ENCODE measurements around the gene SLC44A4. TPM values are rescaled to one million over a fixed set of nuclear protein-coding genes. Genes with fewer than 3 reads are reported as not detected.

The SLC44A4 gene
- total RNA-seq, 1 experiment from 2014 or later, result 3.8 TPM

DNA sequence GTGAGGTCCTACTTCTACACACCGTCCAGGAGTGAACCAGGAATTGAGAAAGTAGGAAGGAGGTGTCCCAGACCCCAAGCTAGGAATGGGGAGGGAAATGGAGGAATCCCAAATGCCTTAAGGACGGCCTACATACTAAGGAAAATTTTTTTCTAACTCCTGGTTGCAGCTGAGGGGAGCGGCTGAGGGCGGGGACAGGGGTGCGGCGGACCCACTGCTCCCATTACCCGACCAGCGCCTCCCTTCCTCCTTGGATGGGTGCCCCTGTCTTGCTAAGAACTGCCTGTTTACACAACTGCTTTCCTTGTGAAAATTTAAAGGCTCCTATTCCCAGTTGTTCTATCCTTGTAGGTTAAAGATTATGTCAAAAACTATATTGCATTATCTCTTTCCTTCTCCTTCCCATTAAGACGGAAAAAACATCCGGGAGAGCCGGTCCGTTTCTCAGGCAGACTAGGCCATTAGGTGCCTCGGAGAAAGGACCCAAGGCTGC is 52.0 kb downstream of the SLC44A4 start:
- H3K23ac ChIP-seq (ENCODE audit: insufficient read length, low read depth, low read length), result no peak overlapping the region
- H3K27me3 Mint-ChIP-seq (ENCODE audit: low read depth), result peaks cover 4% of the 10 kb centered on the region
- peaks cover 5% of the 10 kb centered on the region; the same call in 1 of the 2 replicates for H3K4me1 ChIP-seq (ENCODE audit: insufficient read depth, low read length)
- TF ChIP-seq, protein P1, sequence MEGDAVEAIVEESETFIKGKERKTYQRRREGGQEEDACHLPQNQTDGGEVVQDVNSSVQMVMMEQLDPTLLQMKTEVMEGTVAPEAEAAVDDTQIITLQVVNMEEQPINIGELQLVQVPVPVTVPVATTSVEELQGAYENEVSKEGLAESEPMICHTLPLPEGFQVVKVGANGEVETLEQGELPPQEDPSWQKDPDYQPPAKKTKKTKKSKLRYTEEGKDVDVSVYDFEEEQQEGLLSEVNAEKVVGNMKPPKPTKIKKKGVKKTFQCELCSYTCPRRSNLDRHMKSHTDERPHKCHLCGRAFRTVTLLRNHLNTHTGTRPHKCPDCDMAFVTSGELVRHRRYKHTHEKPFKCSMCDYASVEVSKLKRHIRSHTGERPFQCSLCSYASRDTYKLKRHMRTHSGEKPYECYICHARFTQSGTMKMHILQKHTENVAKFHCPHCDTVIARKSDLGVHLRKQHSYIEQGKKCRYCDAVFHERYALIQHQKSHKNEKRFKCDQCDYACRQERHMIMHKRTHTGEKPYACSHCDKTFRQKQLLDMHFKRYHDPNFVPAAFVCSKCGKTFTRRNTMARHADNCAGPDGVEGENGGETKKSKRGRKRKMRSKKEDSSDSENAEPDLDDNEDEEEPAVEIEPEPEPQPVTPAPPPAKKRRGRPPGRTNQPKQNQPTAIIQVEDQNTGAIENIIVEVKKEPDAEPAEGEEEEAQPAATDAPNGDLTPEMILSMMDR (conservative IDR thresholded peaks at IDR 0.05), result no peak
- H3K4me3 Mint-ChIP-seq, result peak overlapping the region; percentile 84 to 92
- peaks cover 20% of the 10 kb centered on the region for H3K23me2 ChIP-seq (ENCODE audit: insufficient read length, low read depth, low read length, poor library complexity, severe bottlenecking)
- no peak overlapping the region for H2BK20ac ChIP-seq (ENCODE audit: low read depth, low read length, poor library complexity, severe bottlenecking)
- H4K91ac ChIP-seq (ENCODE audit: insufficient read length, low read depth, low read length), result no peak overlapping the region
- H3K79me1 ChIP-seq (ENCODE audit: insufficient read depth, low read depth, low read length, poor library complexity, severe bottlenecking), result no peaks in the 10 kb centered on the region
- no peak overlapping the region for H4K5ac ChIP-seq (ENCODE audit: insufficient read length, low read depth, low read length)
- H3K9me3 ChIP-seq (ENCODE audit: control insufficient read depth, low read depth, low read length), result no peaks in the 10 kb centered on the region
- no peak overlapping the region for H2BK120ac ChIP-seq (ENCODE audit: low read depth, low read length, poor library complexity, severe bottlenecking)
- H3K27ac Mint-ChIP-seq, result peak overlapping the region; percentile 97 to 100 (median 98)
- H3T11ph ChIP-seq (ENCODE audit: low read length), result no peak overlapping the region
- H3K36me3 Mint-ChIP-seq (ENCODE audit: insufficient read depth in 1 of 3, low read depth in 3 of 3), result peaks cover 0 to 2% (median 0%) of the 10 kb centered on the region in 3 experiments; a peak in 1 of 7 replicates
- peak overlapping the region; percentile 85 for H3K27ac ChIP-seq (ENCODE audit: insufficient read length, low read depth, low read length)
- no peaks in the 10 kb centered on the region for H3K27me3 ChIP-seq (ENCODE audit: insufficient read depth, low read length)
- no peak overlapping the region for H2BK12ac ChIP-seq (ENCODE audit: insufficient read length, low read depth, low read length)
- H3K9me3 Mint-ChIP-seq, result no peaks in the 10 kb centered on the region; a peak in 1 of 5 replicates
- no peak overlapping the region; the same call in 1 of the 2 replicates for H2BK15ac ChIP-seq (ENCODE audit: low read depth, low read length)
- no peak overlapping the region for H3K4ac ChIP-seq (ENCODE audit: low read depth, low read length)
- H3K14ac ChIP-seq (ENCODE audit: insufficient read depth, low read length), result peak overlapping the region; percentile 70; the same call in 1 of the 2 replicates
- no peak overlapping the region for H2BK5ac ChIP-seq (ENCODE audit: insufficient read length, low read length)
- H4K20me1 ChIP-seq (ENCODE audit: control insufficient read depth, insufficient read depth, insufficient read length), result no peaks in the 10 kb centered on the region
- peaks cover 5% of the 10 kb centered on the region; the same call in 1 of the 2 replicates for H3K79me2 ChIP-seq (ENCODE audit: insufficient read depth, low read length)
- no peak overlapping the region for H4K8ac ChIP-seq (replicated peaks; ENCODE audit: insufficient read length, low read depth, low read length)
- peaks cover 48 to 55% of the 10 kb centered on the region in 2 experiments for H3K4me1 Mint-ChIP-seq
- no peak overlapping the region for H2AK5ac ChIP-seq (ENCODE audit: insufficient read length, low read length)
- no CpG with 5 or more reads among the region's 13 CpGs for WGBS (ENCODE audit: extremely low coverage, insufficient read length, low lambda C conversion rate)
- peak overlapping the region; percentile 84 for H3K4me2 ChIP-seq (ENCODE audit: insufficient read depth, insufficient read length, low read length)
- no peak overlapping the region for H2AFZ ChIP-seq (ENCODE audit: low read length)
- peak; percentile 76 for DNase-seq
- H3K9ac ChIP-seq (ENCODE audit: extremely low read depth, insufficient read length, low read length), result peak overlapping the region; percentile 23
- peak overlapping the region; percentile 9 for H3K18ac ChIP-seq (ENCODE audit: insufficient read length, low read depth, low read length)
- H3K56ac ChIP-seq (ENCODE audit: insufficient read length, low read depth, low read length), result no peak overlapping the region
